Keratinocyte (primary cell): Measurements from ENCODE around the gene ALLC.

Source experiments
- CTCF ChIP-seq, 3 experiments: IDR thresholded peaks in 1 of 3; conservative IDR thresholded peaks in 1 of 3; optimal IDR thresholded peaks in 1 of 3; 2 replicates in 2 of 3; 3 replicates in 1 of 3; pipeline versions ENCODE3 to v1.5.1; 2011; ENCODE audit warnings: low read length in 3 of 3, mild to moderate bottlenecking in 3 of 3, moderate library complexity in 2 of 3, control low read depth in 1 of 3, inconsistent platforms in 1 of 3; ENCODE audit not compliant: insufficient read depth in 2 of 3; ENCODE audit errors: extremely low read depth in 1 of 3
- EZH2 ChIP-seq: IDR thresholded peaks from one replicate; pipeline ENCODE4 v1.6.1; 2012; ENCODE audit warnings: inconsistent platforms, mild to moderate bottlenecking, low read length, moderate library complexity

DNA sequence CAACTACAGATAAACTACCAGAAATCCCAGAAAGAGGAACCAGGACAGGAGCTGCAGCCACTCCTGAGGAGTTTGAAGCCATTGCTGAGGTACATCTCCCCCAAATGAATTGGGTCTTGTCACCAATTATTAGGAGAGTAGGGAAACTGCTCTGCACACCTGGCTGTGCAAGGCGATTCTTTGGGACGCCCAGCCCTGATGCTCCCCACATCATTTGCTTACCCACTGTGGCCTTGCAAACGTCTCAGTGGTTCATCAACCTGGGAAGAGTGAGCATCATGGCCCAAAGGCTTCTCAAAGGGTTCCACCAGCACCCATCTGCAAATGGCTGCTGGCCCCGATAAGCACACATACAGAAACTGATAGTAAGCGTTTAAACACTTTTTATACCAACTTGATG is 23.6 kb downstream of the ALLC start:
- no peak for TF ChIP-seq CTCF (optimal IDR thresholded peaks at IDR 0.05 in 1 of 3, IDR thresholded peaks at IDR 0.05 in 1 of 3, conservative IDR thresholded peaks at IDR 0.05 in 1 of 3; ENCODE audit: extremely low read depth in 1 of 3, insufficient read depth in 2 of 3, low read length in 3 of 3)
- TF ChIP-seq EZH2 = no peak
